NCI-H460 (cell line): Measurements from ENCODE around the gene ABCG4. TPM values are rescaled to one million over a fixed set of nuclear protein-coding genes. Genes with fewer than 3 reads are reported as not detected.
A peak's percentile ranks its signal among the peaks of the same experiment; 100 is the strongest.
"Not testable (repeated sequence)": the region's sequence is repeated elsewhere in the genome, so short reads cannot be mapped to it uniquely, and the experiment has no call there.

Experiments used
- DNase-seq: peaks from one replicate; pipeline ENCODE4 v3.0.0-alpha.2; 2016; ENCODE audit warnings: low read depth; ENCODE audit errors: extremely low read depth
- total RNA-seq: library from RNA; depleted of rRNA; stranded (reverse); fragments of >200 nt; shearing (Covaris generic); gene quantifications from 2 replicates; pipeline ENCODE4 v1.2.3, GENCODE V29; 2014

ABCG4 gene
- total RNA-seq, 1 experiment from 2014 or later: not detected

DNA sequence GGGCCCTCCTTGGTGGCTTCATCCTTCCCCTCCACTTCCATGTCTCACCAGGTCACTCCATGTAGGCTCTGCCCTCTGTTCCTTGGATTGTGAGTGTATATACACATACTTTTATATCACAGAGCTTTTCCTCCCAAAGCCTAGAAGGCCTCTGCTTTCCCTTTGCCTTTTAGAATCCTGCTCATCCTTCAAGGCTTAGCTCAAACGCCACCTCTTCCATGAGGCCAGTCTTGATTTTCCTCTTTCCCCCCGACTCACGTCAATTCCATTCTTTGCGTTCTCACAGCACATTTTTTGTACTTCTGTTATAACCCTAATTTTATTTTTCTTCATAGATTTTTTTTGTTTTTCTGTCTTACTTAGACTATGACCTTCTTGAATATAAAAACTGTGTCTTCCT, 3.8 kb downstream of the ABCG4 start:
- DNase-seq: no peak

DNA sequence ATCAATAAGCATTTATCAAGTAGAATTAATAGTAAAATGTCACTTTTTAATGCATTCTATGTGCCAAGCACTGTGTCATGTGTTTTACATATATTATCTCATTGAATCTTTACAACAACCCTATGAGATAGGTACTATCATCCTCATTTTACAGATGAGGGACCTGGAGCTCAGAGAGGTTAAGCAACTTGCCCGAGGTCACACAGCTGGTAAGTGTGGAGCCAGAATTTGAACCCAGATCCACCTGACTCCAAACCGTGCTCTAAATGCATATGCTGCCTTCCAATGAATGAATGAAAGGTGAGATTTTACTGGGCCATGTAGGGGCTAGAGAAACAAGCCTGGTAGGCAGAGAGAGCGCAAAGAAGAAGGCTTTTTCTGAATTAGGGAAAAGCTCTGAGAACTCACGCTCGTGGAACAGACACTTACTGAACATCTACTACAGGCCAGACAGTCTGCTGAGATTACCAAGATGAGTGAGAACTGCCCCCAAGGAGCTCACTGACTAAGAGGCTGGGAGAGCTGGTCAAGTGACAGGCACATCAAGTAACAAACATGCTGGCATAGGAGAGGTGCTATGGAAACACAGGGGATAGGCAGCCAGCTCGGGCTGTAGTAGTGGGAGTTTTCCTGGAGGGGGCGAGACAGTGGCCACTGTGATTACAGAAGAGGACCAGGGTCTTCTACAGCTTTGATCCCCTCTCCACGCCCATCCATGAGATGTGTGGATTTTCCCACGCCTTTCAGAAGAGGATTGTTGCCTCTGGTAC, 4.4 kb downstream of the ABCG4 start:
- no peak for DNase-seq

DNA sequence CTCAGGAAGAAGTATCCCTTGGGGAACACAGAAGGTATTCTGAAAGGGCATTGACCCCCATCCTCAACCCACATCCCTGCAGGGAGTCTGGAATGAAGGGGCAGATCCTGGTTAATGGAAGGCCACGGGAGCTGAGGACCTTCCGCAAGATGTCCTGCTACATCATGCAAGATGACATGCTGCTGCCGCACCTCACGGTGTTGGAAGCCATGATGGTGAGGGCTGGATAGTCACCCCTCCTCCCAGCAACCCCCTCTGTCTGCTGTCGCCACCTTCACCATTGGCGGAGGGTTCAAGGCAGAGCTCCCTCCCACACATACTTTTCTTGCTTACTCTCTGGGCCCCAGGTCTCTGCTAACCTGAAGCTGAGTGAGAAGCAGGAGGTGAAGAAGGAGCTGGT, 5.3 kb downstream of the ABCG4 start:
- no peak for DNase-seq

DNA sequence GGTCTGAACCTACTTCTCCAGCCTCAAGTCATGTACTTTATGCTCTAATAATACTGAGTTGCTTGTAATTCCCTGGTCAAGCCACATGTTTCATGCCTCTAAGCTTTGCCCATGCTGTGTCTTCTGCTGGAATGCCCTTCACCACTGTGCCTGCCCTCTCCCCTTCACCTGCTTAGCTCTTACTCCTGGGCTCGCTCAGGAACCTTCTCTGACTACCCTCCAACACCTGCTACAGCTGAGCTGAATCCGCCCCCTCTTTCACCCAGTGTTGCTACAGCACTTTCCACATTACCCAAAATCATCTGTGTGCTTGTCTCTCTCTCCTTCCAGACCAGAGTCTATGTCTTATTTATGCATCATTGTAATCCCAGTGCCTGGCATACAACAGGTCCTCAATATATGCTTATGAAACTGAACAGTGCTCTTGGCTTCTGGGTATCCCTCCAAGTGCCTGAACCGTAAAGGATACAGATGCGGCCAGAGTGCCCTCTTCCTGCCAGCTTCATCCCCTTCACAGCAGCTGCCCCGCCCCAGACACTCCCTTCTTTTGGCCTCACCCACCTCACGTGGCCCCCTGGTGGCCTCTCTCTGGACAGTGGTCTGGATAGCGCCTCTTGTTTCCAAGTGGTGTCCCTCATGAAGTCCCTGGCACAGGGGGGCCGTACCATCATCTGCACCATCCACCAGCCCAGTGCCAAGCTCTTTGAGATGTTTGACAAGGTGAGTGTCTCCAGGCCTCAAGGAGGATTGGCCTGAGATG, 7.1 kb downstream of the ABCG4 start:
- peak; percentile 11 for DNase-seq

DNA sequence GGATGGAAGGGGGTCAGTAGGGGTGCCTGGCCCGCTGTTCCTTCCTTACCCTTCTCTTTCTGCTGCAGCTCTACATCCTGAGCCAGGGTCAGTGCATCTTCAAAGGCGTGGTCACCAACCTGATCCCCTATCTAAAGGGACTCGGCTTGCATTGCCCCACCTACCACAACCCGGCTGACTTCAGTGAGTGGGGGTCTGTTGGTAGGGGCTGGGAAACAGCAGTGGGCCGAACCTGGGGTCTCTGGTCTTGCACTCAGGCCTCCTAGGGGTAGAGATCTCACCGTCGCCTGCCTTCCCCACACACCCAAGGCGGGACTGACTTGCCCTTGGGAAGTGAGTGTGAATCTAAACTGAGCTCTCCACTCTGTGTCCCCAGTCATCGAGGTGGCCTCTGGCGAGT, 7.6 kb downstream of the ABCG4 start:
- no peak for DNase-seq

DNA sequence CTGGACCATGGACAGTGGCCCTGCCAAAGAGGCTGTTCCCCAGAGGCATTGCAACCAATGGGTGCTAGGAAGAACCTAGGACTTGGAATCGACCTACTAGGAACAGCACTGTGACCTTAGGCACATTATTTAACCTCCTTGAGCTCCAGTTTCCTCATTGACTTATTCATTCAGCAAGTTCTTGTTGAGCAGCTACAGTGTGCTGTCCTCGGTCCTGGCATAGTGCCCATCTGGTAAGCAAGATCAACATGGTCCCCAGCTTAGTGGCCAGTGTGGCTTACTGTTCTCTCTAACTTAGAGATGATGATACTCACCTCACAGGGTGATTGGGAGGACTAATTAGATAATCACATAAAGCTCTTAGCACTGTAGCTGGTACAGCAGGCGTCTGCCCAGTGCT, 8.2 kb downstream of the ABCG4 start:
- DNase-seq: no peak

DNA sequence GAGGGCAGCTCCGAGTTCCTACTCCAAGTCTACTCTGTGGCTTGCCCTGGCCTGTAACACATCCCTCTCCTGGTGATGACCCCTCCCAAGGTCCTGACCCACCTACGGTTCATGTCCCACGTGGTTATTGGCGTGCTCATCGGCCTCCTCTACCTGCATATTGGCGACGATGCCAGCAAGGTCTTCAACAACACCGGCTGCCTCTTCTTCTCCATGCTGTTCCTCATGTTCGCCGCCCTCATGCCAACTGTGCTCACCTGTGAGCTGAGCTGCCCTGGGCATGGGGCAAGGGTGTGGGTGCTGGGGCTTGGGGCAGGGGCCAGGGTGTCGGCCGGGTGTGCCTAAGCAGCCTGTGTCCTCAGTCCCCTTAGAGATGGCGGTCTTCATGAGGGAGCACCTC, 9.6 kb downstream of the ABCG4 start:
- no peak for DNase-seq

DNA sequence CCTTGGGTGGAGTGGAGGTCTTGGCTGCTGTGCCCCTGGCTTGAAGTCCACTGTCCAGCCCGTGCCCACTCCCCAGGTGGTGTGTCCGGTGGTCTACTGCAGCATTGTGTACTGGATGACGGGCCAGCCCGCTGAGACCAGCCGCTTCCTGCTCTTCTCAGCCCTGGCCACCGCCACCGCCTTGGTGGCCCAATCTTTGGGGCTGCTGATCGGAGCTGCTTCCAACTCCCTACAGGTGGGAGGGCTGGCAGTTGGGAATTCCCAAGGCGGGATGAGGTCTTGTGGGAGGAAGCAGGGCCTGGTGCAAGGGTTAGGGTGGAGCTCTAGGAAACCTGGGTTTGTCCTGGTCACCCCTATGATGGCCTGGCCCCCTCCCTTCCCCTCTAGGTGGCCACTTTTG, 11.3 kb downstream of the ABCG4 start:
- no peak for DNase-seq

DNA sequence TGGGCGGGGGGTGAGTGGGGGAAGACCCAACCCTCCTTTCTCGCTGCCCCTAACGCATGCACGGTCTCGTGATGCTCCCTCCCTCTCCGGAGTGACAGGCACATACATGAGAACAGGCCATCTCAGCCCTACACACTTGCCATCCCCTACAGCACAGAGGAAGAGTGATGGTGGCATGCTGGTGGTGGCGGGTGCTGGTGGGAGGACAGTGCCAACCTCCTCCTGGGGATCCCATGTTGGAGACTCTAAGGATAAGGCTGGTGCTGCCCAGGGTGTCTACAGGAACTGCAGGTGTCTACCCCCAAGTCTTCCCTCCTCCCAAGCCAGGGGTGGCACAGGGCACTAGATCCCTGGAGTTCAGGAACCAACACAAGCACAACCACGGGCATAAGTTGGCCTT, 13.0 kb downstream of the ABCG4 start:
- no peak for DNase-seq

DNA sequence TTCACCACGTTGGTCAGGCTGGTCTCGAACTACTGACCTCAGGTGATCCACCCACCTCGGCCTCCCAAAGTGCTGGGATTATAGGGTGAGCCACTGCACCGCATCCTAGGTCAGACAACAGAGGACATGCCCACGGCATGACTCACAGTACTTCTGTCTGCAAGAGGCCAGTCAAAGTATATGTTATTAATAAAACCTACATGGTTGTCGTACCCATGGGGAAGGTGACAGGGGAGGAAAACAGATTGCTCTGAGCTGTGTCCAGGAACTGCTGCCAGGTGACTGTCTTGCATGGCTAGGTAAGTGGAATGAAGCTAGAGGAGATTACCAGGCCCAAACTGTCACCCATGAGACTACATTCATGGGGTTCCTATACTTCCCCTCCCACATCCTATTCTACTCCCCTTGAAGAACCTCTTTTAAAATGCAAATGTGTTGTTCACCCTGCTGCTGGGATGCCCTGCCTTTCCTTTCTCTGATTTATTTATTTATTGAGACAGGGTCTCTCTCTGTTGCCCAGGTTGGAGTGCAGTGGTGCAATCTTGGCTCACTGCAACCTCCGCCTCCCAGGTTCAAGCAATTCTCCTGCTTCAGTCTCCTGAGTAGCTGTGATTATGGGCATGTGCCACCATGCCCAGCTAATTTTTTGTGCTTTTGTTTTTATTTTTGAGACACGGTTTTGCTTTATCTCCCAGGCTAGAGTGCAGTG, 17.7 kb downstream of the ABCG4 start:
- DNase-seq: no peak

DNA sequence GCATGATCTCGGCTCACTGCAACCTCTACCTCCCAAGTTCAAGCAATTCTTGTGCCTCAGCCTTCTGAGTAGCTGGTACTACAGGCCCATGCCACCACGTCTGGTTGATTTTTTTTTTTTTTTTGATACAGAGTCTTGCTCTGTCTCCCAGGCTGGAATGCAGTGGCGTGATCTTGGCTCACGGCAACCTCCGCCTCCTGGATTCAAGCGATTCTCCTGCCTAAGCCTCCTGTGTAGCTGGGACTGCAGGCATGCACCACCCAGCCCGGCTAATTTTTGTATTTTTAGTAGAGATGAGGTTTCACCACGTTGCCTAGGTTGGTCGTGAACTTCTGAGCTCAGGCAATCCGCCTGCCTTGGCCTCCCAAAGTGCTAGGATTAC, 18.2 kb downstream of the ABCG4 start:
- not testable (repeated sequence) for DNase-seq

DNA sequence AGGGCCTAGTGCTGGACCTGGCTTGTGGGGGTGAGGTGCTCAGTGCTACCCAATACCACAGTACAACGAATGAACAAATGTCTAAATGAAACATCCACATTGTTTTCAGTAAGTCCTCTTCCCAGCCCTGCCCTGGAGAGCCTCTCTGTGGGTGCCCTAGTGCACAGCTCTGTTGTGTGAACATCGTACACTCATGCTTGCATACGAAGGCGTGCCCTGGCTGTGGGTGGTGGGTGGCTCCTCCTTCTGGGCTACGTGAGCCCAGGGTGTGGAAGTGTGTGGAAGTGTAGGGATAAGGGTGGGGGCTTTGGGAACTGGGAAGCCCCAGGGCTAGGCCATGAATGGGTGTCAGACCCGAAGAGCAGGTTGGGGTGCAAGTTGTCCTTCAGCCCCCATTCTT, 19.1 kb downstream of the ABCG4 start:
- no peak for DNase-seq

DNA sequence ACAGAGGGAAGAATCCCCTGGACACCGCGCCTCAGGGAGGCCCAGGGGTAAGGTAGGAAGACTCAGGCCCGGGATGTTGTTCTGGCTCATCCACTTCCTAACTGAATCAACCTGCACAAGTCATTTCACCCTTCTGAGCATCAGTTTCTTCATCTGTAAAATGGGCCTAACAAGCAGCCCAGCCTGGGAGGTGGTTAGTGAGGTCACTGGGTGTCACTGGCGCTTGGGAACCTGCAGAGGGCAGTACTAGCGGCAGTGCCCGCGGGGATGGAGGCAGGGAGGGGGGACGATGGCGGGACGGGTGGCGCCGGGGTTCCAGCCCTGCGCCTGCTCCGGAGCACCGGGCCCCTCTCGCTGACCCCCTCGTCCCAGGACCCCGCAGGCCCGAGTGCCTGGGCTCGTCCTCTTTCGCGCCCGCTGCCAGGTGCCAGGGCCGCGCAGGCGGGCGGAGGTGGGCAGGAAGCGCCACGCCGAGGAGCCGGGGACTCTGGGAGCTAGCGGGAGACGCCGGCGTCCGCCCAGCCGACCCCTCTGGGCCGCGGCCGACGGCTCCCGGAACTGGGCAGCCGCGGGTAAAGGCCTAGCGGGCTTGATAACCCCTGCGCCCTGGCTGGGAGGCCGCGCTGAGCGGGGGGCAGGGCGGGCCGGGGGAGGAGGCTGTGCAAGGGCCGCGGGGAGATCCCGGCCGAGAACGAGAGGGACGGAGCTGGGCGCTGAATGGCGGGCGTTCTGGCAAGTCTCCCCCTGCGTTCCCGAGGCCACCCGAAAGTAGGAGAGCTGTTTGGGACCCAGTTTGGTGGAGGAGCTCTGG, 19.8 kb downstream of the ABCG4 start, which contains the start of gene NLRX1:
NLRX1 (plus strand) TSS at position 255 of the 811 bp plus-strand sequence. CDS start 2,679 bp downstream, outside the sequence.
- peak; percentile 80 for DNase-seq

DNA sequence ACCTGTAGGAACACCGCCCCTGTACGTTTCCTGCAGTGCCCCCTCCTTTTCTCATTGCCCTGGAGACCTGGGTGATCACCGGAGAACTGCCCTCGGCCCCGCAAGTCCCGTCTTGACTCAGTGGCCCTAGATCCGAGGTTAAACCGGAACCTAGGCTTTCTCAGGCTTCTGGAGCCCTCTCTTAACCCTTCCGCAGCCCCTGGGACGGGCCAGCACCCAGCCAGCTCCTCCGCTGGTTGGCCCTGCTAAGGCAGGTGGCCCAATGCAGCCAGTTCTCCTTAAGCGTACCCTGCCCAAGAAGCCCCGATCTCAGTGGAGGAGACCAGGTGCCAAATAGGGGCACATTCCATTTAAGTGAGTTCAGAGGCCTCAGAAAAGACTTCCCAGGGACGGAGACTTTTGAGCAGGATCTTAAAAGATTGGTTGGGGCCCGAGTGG, 20.4 kb downstream of the ABCG4 start:
- no peak for DNase-seq

DNA sequence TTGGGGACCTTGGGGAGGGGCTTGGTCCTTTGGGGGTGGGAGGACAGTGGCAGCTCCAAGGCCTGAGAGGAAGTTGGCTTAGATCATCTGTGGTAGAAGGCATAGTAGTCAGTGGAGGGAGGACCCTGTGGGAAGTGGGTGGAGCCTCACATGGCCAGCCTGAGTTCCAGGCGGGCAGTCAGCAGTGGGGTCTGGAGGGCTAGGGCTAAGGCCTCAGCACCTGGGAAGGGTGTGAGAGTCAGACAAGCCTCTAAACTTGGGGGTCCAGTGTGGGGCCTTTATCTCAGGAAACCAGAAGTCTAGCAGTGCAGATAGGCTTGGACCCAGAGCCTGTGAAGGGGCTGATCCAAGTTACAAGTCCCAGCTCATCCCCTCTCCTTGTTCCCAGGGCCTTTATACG, 23.7 kb downstream of the ABCG4 start:
- DNase-seq: no peak

DNA sequence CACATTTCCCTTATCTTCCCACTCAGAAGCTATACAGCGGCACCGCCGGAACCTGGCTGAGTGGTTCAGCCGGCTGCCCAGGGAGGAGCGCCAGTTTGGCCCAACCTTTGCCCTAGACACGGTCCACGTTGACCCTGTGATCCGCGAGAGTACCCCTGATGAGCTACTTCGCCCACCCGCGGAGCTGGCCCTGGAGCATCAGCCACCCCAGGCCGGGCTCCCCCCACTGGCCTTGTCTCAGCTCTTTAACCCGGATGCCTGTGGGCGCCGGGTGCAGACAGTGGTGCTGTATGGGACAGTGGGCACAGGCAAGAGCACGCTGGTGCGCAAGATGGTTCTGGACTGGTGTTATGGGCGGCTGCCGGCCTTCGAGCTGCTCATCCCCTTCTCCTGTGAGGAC, 24.6 kb downstream of the ABCG4 start:
- DNase-seq: no peak

DNA sequence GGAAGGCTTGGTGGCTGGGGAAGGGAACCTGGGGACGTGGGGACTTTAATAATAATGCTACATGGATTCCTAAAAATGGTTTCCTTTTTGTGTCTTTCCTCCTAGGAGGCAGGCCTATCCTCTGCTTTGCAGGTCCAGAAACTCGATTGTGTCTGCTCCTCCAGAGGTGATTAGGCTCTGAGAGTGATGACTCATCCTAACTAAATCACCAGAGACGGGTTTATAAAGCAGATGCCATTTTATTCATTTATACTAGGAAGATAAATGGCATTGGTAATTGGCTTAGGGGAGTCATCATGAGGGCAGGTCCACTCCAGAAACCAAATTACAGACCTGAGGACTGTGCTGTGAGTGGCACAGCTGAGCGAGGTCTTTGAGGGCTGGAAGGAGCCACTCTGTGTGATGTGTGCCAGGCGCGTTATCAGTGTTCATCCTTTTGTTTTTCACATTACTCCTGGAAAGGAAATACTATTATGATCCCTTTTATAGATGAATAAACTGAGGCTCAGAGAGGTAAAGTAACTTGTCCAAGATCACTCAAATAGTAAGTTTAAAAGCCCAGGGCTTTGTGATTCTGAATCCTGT, 26.7 kb downstream of the ABCG4 start:
- DNase-seq: no peak

DNA sequence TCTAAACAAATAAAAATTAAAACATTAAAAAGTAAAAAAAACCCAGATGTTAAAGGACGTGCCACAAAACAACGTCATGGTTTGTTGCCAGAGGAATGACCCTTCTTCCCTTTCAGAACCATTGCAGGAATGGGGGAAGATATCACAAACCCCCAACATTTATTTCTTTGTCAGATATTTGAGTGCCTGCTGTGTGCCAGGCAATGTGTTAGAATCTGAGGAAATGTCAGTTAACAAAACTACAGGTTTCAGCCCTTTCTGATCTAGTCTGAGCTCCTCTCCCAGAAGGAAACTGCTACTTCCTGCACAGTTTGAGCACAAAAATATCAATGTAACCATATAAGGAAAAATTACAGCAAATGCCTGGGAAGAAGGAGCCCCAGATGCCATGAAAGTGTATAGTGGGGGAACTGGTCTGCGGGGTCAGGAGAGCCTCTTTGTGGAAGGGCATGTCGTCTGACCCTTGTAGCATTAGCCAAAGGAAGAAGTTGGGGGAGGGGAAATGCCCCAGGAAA, 29.4 kb downstream of the ABCG4 start:
- DNase-seq: no peak

DNA sequence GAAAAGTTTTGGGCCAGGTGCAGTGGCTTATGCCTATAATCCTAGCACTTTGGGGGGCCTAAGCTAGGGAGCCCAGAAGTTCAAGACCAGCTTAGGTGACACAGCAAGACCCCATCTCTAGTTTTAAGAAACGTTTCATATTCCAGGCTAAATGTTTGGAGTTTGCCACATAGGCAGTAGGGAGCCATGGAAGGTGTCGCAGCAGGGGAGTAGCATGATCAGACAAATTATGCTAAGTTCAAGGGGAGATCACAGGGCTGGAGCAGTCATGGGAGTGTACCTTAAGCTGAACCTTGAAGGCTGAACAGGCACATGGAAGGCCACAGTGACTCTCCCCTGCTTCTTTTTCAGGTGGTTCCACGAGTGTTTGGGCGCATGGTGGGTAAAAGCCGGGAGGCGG, 30.5 kb downstream of the ABCG4 start:
- DNase-seq: no peak

DNA sequence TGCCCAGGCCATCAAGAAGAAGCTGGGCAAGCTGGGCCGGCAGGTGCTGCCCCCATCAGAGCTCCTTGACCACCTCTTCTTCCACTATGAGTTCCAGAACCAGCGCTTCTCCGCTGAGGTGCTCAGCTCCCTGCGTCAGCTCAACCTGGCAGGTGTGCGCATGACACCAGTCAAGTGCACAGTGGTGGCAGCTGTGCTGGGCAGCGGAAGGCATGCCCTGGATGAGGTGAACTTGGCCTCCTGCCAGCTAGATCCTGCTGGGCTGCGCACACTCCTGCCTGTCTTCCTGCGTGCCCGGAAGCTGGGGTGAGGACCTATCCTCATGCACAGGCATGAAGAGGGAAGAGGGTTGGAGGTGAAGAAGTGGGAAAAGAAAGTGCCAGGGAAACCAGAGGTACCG, 31.1 kb downstream of the ABCG4 start:
- DNase-seq: no peak
